GM23338 (cell line): ENCODE results near the gene DNAJC22.
A peak's percentile ranks its signal among the peaks of the same experiment; 100 is the strongest.

Source experiments
- CREB1 ChIP-seq: fragments of 250-450 bp; sonication (Bioruptor Pico); IDR thresholded peaks from 2 replicates; pipeline ENCODE4 v1.5.0; 2020; ENCODE audit warnings: low read depth, mild to moderate bottlenecking, moderate library complexity
- CTCF ChIP-seq, 2 experiments: fragments of 200-600 bp in 1 of 2; sonication (generic) in 1 of 2; conservative IDR thresholded peaks; 2 replicates each; pipeline versions ENCODE4 v1.5.1 to v1.6.1; 2016 to 2017; ENCODE audit warnings: antibody characterized with exemption in 2 of 2, low read depth in 2 of 2, mild to moderate bottlenecking in 2 of 2, moderate library complexity in 1 of 2
- ETS1 ChIP-seq: IDR thresholded peaks from 2 replicates; pipeline ENCODE4 v1.6.1; 2016; ENCODE audit warnings: antibody characterized with exemption
- EZH2 ChIP-seq: fragments of 200-600 bp; sonication (generic); IDR thresholded peaks from one replicate; pipeline ENCODE4 v1.8.0; 2017; ENCODE audit warnings: antibody characterized with exemption, mild to moderate bottlenecking, low read depth; ENCODE audit not compliant: unreplicated experiment
- EZH2phosphoT487 ChIP-seq: fragments of 200-600 bp; sonication (generic); IDR thresholded peaks from one replicate; pipeline ENCODE4 v1.8.1; 2018; ENCODE audit warnings: antibody characterized with exemption; ENCODE audit not compliant: unreplicated experiment
- JUNB ChIP-seq: IDR thresholded peaks from one replicate; pipeline ENCODE4 v1.6.1; 2016; ENCODE audit warnings: antibody characterized with exemption; ENCODE audit not compliant: unreplicated experiment
- NANOG ChIP-seq: IDR thresholded peaks from 2 replicates; pipeline ENCODE4 v1.6.1; 2016; ENCODE audit warnings: antibody characterized with exemption, borderline replicate concordance
- POLR2AphosphoS5 ChIP-seq: IDR thresholded peaks from 2 replicates; pipeline ENCODE4 v1.6.1; 2016; ENCODE audit warnings: antibody characterized with exemption, low read depth
- REST ChIP-seq: IDR thresholded peaks from one replicate; pipeline ENCODE4 v1.6.1; 2018; ENCODE audit warnings: antibody characterized with exemption; ENCODE audit not compliant: unreplicated experiment
- STAT1 ChIP-seq: IDR thresholded peaks from one replicate; pipeline ENCODE4 v1.6.1; 2016; ENCODE audit warnings: antibody characterized with exemption; ENCODE audit not compliant: unreplicated experiment
- ZNF114 ChIP-seq: fragments of 250-450 bp; sonication (Bioruptor Pico); IDR thresholded peaks from 2 replicates; pipeline ENCODE4 v1.5.0; 2020; ENCODE audit warnings: mild to moderate bottlenecking, moderate library complexity
- ZNF331 ChIP-seq: fragments of 250-450 bp; sonication (Bioruptor Pico); IDR thresholded peaks from 2 replicates; pipeline ENCODE4 v1.5.0; 2020; ENCODE audit warnings: low read depth, mild to moderate bottlenecking, moderate library complexity
- ZNF462 ChIP-seq: fragments of 250-450 bp; sonication (Bioruptor Pico); IDR thresholded peaks from 2 replicates; pipeline ENCODE4 v1.5.0; 2020; ENCODE audit warnings: mild to moderate bottlenecking, moderate library complexity

- TF ChIP-seq CTCF (conservative IDR thresholded peaks at IDR 0.05; ENCODE audit: low read depth in 2 of 2), result no peak
- no peak for TF ChIP-seq CREB1 (CRISPR knock-in tag)
- no peak for TF ChIP-seq ZNF331 (CRISPR knock-in tag)
- TF ChIP-seq REST, result no peak
- TF ChIP-seq EZH2, result peak; percentile 69
- TF ChIP-seq ETS1, result no peak
- no peak for TF ChIP-seq EZH2phosphoT487
- TF ChIP-seq POLR2AphosphoS5, result no peak
- TF ChIP-seq JUNB, result no peak
- TF ChIP-seq NANOG, result no peak
- no peak for TF ChIP-seq ZNF114 (CRISPR knock-in tag)
- TF ChIP-seq ZNF462, result no peak
- no peak for TF ChIP-seq STAT1
Measured at GRCh38 chr12:49340971-49341776, 5.5 kb upstream of the DNAJC22 start.
